A549 treated with DMSO at 1 μM for 4 hours (cell line): Measurements from ENCODE around the gene BUD13. TPM values are rescaled to one million over a fixed set of nuclear protein-coding genes. Genes with fewer than 3 reads are reported as not detected.

Experiments
- total RNA-seq: library from RNA; stranded (reverse); fragments of 200-300 nt; extraction: Qiagen RNA extraction; gene quantifications from 5 replicates; pipeline ENCODE4 v1.2.3, GENCODE V29; 2022; ENCODE audit warnings: low read depth

BUD13 gene
- total RNA-seq = 11.3 to 14.0 TPM (median 11.7 TPM) in 5 replicates

GRCh38 chr11:116772443-116773202 is at the start of gene BUD13:
BUD13 (minus strand) TSS chr11:116772987; CDS start chr11:116772964, 23 bp downstream.

GRCh38 chr11:116791813-116792143 is 19.0 kb upstream of the BUD13 start, which contains the start of gene APOA5:
APOA5 (minus strand) TSS chr11:116791879; CDS start chr11:116791860, 19 bp downstream.

GRCh38 chr11:116787786-116788486 is 15.1 kb upstream of the BUD13 start, which contains the start of gene ZPR1:
ZPR1 (minus strand) TSS chr11:116788023; CDS start chr11:116787990, 33 bp downstream.

Other genes starting within 250 kb of the BUD13 start
- 50.2 to 65.5 TPM (median 59.5 TPM) in 5 replicates for gene ZPR1, start 15.0 kb upstream of the BUD13 start, total RNA-seq
- not detected in 5 replicates for gene APOA5, start 18.9 kb upstream of the BUD13 start, total RNA-seq
- not detected in 5 replicates for gene APOA4, start 50.3 kb upstream of the BUD13 start, total RNA-seq
- gene APOC3, start 56.9 kb upstream of the BUD13 start, total RNA-seq = 0.24 TPM in 1 of 5 replicates, not detected in the others
- 0.10 to 0.39 TPM (median 0.12 TPM) in 3 of 5 replicates, not detected in the others for gene APOA1, start 64.6 kb upstream of the BUD13 start, total RNA-seq